K562 (cell line): Measurements from ENCODE around the gene ZMYM4. TPM values are rescaled to one million over a fixed set of nuclear protein-coding genes. Genes with fewer than 3 reads are reported as not detected.

ENCODE experiments used
- CREB5 ChIP-seq: fragments of 250-450 bp; sonication (Bioruptor Pico); IDR thresholded peaks from 2 replicates; pipeline ENCODE4 v1.5.0; 2020; ENCODE audit warnings: mild to moderate bottlenecking
- ELK1 ChIP-seq: sonication (generic); formaldehyde crosslinking; IDR thresholded peaks from 2 replicates; pipeline ENCODE4 v1.8.1; 2022; ENCODE audit warnings: missing genetic modification reagents
- HMBOX1 ChIP-seq: sonication (generic); IDR thresholded peaks from 2 replicates; pipeline ENCODE4 v1.6.1; 2016
- NFYB ChIP-seq: IDR thresholded peaks from 2 replicates; pipeline ENCODE4 v1.6.1; 2011; ENCODE audit warnings: mild to moderate bottlenecking, moderate library complexity; ENCODE audit not compliant: insufficient read length; ENCODE audit errors: extremely low read depth
- PRMT5 ChIP-seq: sonication (generic); formaldehyde crosslinking; IDR thresholded peaks from 2 replicates; pipeline ENCODE4 v1.5.0; 2020; ENCODE audit warnings: missing genetic modification reagents
- RCOR1 ChIP-seq, 2 experiments: IDR thresholded peaks; 2 replicates each; pipeline ENCODE4 v1.6.1; 2012; ENCODE audit warnings: low read depth in 2 of 2, low read length in 2 of 2, borderline replicate concordance in 1 of 2, improper control_type of control experiment in 1 of 2
- TBL1XR1 ChIP-seq, 2 experiments: IDR thresholded peaks; 2 replicates each; pipeline ENCODE4 v1.6.1; 2012; ENCODE audit warnings: improper control_type of control experiment in 2 of 2, low read length in 2 of 2, mild to moderate bottlenecking in 1 of 2
- ZNF398 ChIP-seq: fragments of 250-450 bp; sonication (Bioruptor Pico); IDR thresholded peaks from 2 replicates; pipeline ENCODE4 v1.8.0; 2021; ENCODE audit warnings: moderate library complexity, mild to moderate bottlenecking, inconsistent platforms
- polyA plus RNA-seq, 8 experiments: library from polyadenylated mRNA; depleted of rRNA in 4 of 8; stranded (reverse) in 5 of 8; unstranded in 3 of 8; fragments of >200 nt; fragmentation: Nextera tagmentation in 2 of 8; fragmentation: Illumina TruSeq in 1 of 8; extraction: Ambion mirVana in 2 of 8; extraction: Trizol in 1 of 8; gene quantifications; 2 replicates each; pipeline versions ENCODE4 v1.2.1 to v1.2.3, GENCODE V29; 2011 to 2014; ENCODE audit warnings: inconsistent platforms in 1 of 8, missing spikeins in 1 of 8
- total RNA-seq, 7 experiments: library from RNA; depleted of rRNA in 6 of 7; stranded (reverse); fragments of >200 nt in 6 of 7; fragmentation: Illumina TruSeq in 2 of 7; extraction: Trizol in 2 of 7; gene quantifications; 2 replicates each; pipeline versions ENCODE4 v1.2.1 to v1.2.3, GENCODE V29; 2011 to 2021; ENCODE audit warnings: low replicate concordance in 1 of 7

Gene ZMYM4
- total and polyA plus RNA-seq, 9 of the 15 experiments (the other 6 are each of a cell fraction or from before 2014, with no cell fraction given), result 15.2 to 77.2 (median 63.3) TPM

- TF ChIP-seq CREB5 (CRISPR knock-in tag) (no peak), HMBOX1 (no peak), NFYB (no peak), ELK1 (CRISPR knock-in tag) (no peak), TBL1XR1 (IDR thresholded peaks at IDR 0.05; ENCODE audit: low read length in 2 of 2) (no peak), PRMT5 (CRISPR knock-in tag) (no peak), ZNF398 (CRISPR knock-in tag) (no peak), RCOR1 (IDR thresholded peaks at IDR 0.05; ENCODE audit: borderline replicate concordance in 1 of 2, low read depth in 2 of 2, low read length in 2 of 2) (no peak)
Measured at GRCh38 chr1:35301674-35302392, 33.3 kb downstream of the ZMYM4 start (continued).
